Suprapubic skin (tissue), 4 donors: Measurements from ENCODE around the gene BOD1L2.

Source experiments
- CTCF ChIP-seq, 2 donors: fragments of 200-600 bp in 1 of 2; fragments of 450-650 bp in 1 of 2; sonication (generic) in 1 of 2; IDR thresholded peaks; one replicate each; pipeline ENCODE4 v1.5.1; 2016 to 2019; ENCODE audit warnings: antibody characterized with exemption in 2 of 2, mild to moderate bottlenecking in 1 of 2, moderate library complexity in 1 of 2
- EP300 ChIP-seq: sonication (generic); formaldehyde crosslinking; IDR thresholded peaks from one replicate; pipeline ENCODE4 v1.6.1; 2017; ENCODE audit warnings: antibody characterized with exemption
- POLR2A ChIP-seq, 2 donors: fragments of 450-650 bp; IDR thresholded peaks; one replicate each; pipeline ENCODE4 v1.6.1; 2017; ENCODE audit warnings: antibody characterized with exemption in 2 of 2, mild to moderate bottlenecking in 2 of 2, moderate library complexity in 2 of 2
- POLR2AphosphoS5 ChIP-seq, 3 donors: sonication (generic); formaldehyde crosslinking; IDR thresholded peaks; one replicate each; pipeline ENCODE4 v1.6.1; 2017; ENCODE audit warnings: antibody characterized with exemption in 3 of 3

GRCh38 chr18:57167617-57168308 is 20.9 kb downstream of the BOD1L2 start:
- no peak for TF ChIP-seq CTCF (IDR thresholded peaks at IDR 0.05)
- TF ChIP-seq POLR2AphosphoS5 (IDR thresholded peaks at IDR 0.05) = no peak
- no peak for TF ChIP-seq POLR2A (IDR thresholded peaks at IDR 0.05)
- no peak for TF ChIP-seq EP300
